ENCODE data around the gene MAD1L1. TPM values are rescaled to one million over a fixed set of nuclear protein-coding genes. Genes with fewer than 3 reads are reported as not detected.
"Not testable (repeated sequence)": the region's sequence is repeated elsewhere in the genome, so short reads cannot be mapped to it uniquely, and the experiment has no call there.

Gene MAD1L1
- total RNA-seq, 2 donors from 2014 or later, result 51.2 to 63.8 TPM

GRCh38 chr7:1979591-1980560, 252.9 kb downstream of the MAD1L1 start:
- no peaks in the 10 kb centered on the region for H3K9me3 Mint-ChIP-seq
- ATAC-seq (replicated peaks in 1 of 2) (peak in 1 of 2 donors; percentile 11), DNase-seq (no peak)
- H3K4me3 Mint-ChIP-seq, result no peak overlapping the region
- no peaks in the 10 kb centered on the region for H3K27me3 Mint-ChIP-seq (ENCODE audit: low read depth)
- H3K36me3 Mint-ChIP-seq (ENCODE audit: insufficient read depth in 2 of 2), result peaks cover 3 to 4% of the 10 kb centered on the region in 2 donors
- peaks cover 4% of the 10 kb centered on the region for H3K4me1 Mint-ChIP-seq (ENCODE audit: low read depth)
- H3K27ac Mint-ChIP-seq, result no peak overlapping the region

GRCh38 chr7:1978656-1979590, 253.8 kb downstream of the MAD1L1 start:
- Mint-ChIP-seq H3K4me1 (ENCODE audit: low read depth) (peaks cover 11% of the 10 kb centered on the region), H3K36me3 (ENCODE audit: insufficient read depth in 2 of 2) (peaks cover 3 to 4% of the 10 kb centered on the region in 2 donors), H3K27me3 (ENCODE audit: low read depth) (no peaks in the 10 kb centered on the region), H3K9me3 (no peaks in the 10 kb centered on the region), H3K4me3 (no peak overlapping the region), H3K27ac (no peak overlapping the region)
- DNase-seq, result no peak
- no peak for ATAC-seq (replicated peaks in 1 of 2)

GRCh38 chr7:1977876-1978441, 254.8 kb downstream of the MAD1L1 start:
- Mint-ChIP-seq H3K4me1 (ENCODE audit: low read depth) (peaks cover 11% of the 10 kb centered on the region), H3K27ac (no peak overlapping the region), H3K36me3 (ENCODE audit: insufficient read depth in 2 of 2) (peaks cover 3 to 4% of the 10 kb centered on the region in 2 donors), H3K27me3 (ENCODE audit: low read depth) (no peaks in the 10 kb centered on the region), H3K4me3 (no peak overlapping the region), H3K9me3 (no peaks in the 10 kb centered on the region)
- DNase-seq (no peak), ATAC-seq (replicated peaks in 1 of 2) (no peak)

GRCh38 chr7:1977059-1977875, 255.5 kb downstream of the MAD1L1 start:
- Mint-ChIP-seq H3K27me3 (ENCODE audit: low read depth) (no peaks in the 10 kb centered on the region), H3K27ac (no peak overlapping the region), H3K9me3 (no peaks in the 10 kb centered on the region), H3K36me3 (ENCODE audit: insufficient read depth in 2 of 2) (peaks cover 3 to 4% of the 10 kb centered on the region in 2 donors), H3K4me1 (ENCODE audit: low read depth) (peaks cover 11% of the 10 kb centered on the region), H3K4me3 (no peak overlapping the region)
- ATAC-seq (replicated peaks in 1 of 2), result no peak
- no peak for DNase-seq

- not testable (repeated sequence) for H3K36me3 Mint-ChIP-seq (ENCODE audit: insufficient read depth in 2 of 2); DNase-seq; H3K27ac Mint-ChIP-seq; H3K9me3 Mint-ChIP-seq; ATAC-seq (replicated peaks in 1 of 2); H3K27me3 Mint-ChIP-seq (ENCODE audit: low read depth); H3K4me3 Mint-ChIP-seq
- H3K4me1 Mint-ChIP-seq (ENCODE audit: low read depth), result peaks cover 11% of the 10 kb centered on the region
These were observed 256.2 kb downstream of the MAD1L1 start for GRCh38 chr7:1976521-1976920.

- no peaks in the 10 kb centered on the region for H3K9me3 Mint-ChIP-seq
- peaks cover 11% of the 10 kb centered on the region for H3K4me1 Mint-ChIP-seq (ENCODE audit: low read depth)
- ATAC-seq (replicated peaks in 1 of 2), result no peak
- peaks cover 3 to 4% of the 10 kb centered on the region in 2 donors for H3K36me3 Mint-ChIP-seq (ENCODE audit: insufficient read depth in 2 of 2)
- H3K27me3 Mint-ChIP-seq (ENCODE audit: low read depth), result no peaks in the 10 kb centered on the region
- H3K4me3 Mint-ChIP-seq, result no peak overlapping the region
- H3K27ac Mint-ChIP-seq, result no peak overlapping the region
- DNase-seq, result no peak
These were observed 257.2 kb downstream of the MAD1L1 start for GRCh38 chr7:1975581-1975980.

GRCh38 chr7:1975179-1975578, 257.6 kb downstream of the MAD1L1 start:
- no peak for ATAC-seq (replicated peaks in 1 of 2)
- H3K36me3 Mint-ChIP-seq (ENCODE audit: insufficient read depth in 2 of 2), result peaks cover 3 to 4% of the 10 kb centered on the region in 2 donors
- H3K9me3 Mint-ChIP-seq, result no peaks in the 10 kb centered on the region
- no peaks in the 10 kb centered on the region for H3K27me3 Mint-ChIP-seq (ENCODE audit: low read depth)
- H3K4me1 Mint-ChIP-seq (ENCODE audit: low read depth), result peaks cover 11% of the 10 kb centered on the region
- no peak overlapping the region for H3K4me3 Mint-ChIP-seq
- no peak overlapping the region for H3K27ac Mint-ChIP-seq
- DNase-seq, result no peak

- Mint-ChIP-seq H3K27me3 (ENCODE audit: low read depth) (no peaks in the 10 kb centered on the region), H3K9me3 (no peaks in the 10 kb centered on the region), H3K4me1 (ENCODE audit: low read depth) (peaks cover 17% of the 10 kb centered on the region), H3K27ac (peak overlapping the region; percentile 10), H3K4me3 (no peak overlapping the region), H3K36me3 (ENCODE audit: insufficient read depth in 2 of 2) (peaks cover 3 to 4% of the 10 kb centered on the region in 2 donors)
- DNase-seq (no peak), ATAC-seq (replicated peaks in 1 of 2) (no peak)
These were observed 258.2 kb downstream of the MAD1L1 start for GRCh38 chr7:1974290-1975101.

GRCh38 chr7:1973321-1974251, 259.2 kb downstream of the MAD1L1 start:
- peaks cover 3 to 4% of the 10 kb centered on the region in 2 donors for H3K36me3 Mint-ChIP-seq (ENCODE audit: insufficient read depth in 2 of 2)
- DNase-seq, result no peak
- H3K27ac Mint-ChIP-seq, result no peak overlapping the region
- H3K9me3 Mint-ChIP-seq, result no peaks in the 10 kb centered on the region
- no peak for ATAC-seq (replicated peaks in 1 of 2)
- no peaks in the 10 kb centered on the region for H3K27me3 Mint-ChIP-seq (ENCODE audit: low read depth)
- no peak overlapping the region for H3K4me3 Mint-ChIP-seq
- H3K4me1 Mint-ChIP-seq (ENCODE audit: low read depth), result peaks cover 18% of the 10 kb centered on the region

GRCh38 chr7:1972744-1973143, 260.0 kb downstream of the MAD1L1 start:
- Mint-ChIP-seq H3K36me3 (ENCODE audit: insufficient read depth in 2 of 2) (peaks cover 3% of the 10 kb centered on the region in 2 donors), H3K27me3 (ENCODE audit: low read depth) (no peaks in the 10 kb centered on the region), H3K9me3 (no peaks in the 10 kb centered on the region), H3K4me1 (ENCODE audit: low read depth) (peaks cover 18% of the 10 kb centered on the region), H3K27ac (no peak overlapping the region), H3K4me3 (no peak overlapping the region)
- ATAC-seq (replicated peaks in 1 of 2) (no peak), DNase-seq (no peak)

Measured in activated T-cell treated with anti-CD3 and anti-CD28 coated beads, Interleukin-2, amount 50 U/mL, for 72 hours (primary cell).